Activated naive CD4-positive, alpha-beta T cell treated with anti-CD3 and anti-CD28 coated beads, Interleukin-2, amount 10 ng/mL, durations not matched to agents 7 days and 5 days (primary cell): Measurements from ENCODE around the gene CHST1.

ENCODE experiments used
- CTCF ChIA-PET: fragments of 350-600 bp; sonication (Branson Sonifier 250); formaldehyde crosslinking; loops from one replicate; lab custom pipeline; 2021; ENCODE audit warnings: antibody characterized with exemption; lab: Charles Lee
- DNase-seq: peaks from one replicate; pipeline ENCODE4 v3.0.0-alpha.2; 2020
- H3K27ac Mint-ChIP-seq: one replicate; pipeline ENCODE4 v1.8.0; 2021; ENCODE audit warnings: mild to moderate bottlenecking, moderate library complexity, mixed read lengths
- H3K27me3 Mint-ChIP-seq: one replicate; pipeline ENCODE4 v1.8.0; 2021; ENCODE audit warnings: mild to moderate bottlenecking, mixed read lengths
- H3K36me3 Mint-ChIP-seq: one replicate; pipeline ENCODE4 v1.8.0; 2021; ENCODE audit warnings: mixed read lengths
- H3K4me1 Mint-ChIP-seq: one replicate; pipeline ENCODE4 v1.8.0; 2021; ENCODE audit warnings: mixed read lengths
- H3K4me3 Mint-ChIP-seq: one replicate; pipeline ENCODE4 v1.8.0; 2021; ENCODE audit warnings: mild to moderate bottlenecking, moderate library complexity, mixed read lengths
- H3K9me3 Mint-ChIP-seq: one replicate; pipeline ENCODE4 v1.8.0; 2021; ENCODE audit warnings: mixed read lengths

CHST1 gene

DNA sequence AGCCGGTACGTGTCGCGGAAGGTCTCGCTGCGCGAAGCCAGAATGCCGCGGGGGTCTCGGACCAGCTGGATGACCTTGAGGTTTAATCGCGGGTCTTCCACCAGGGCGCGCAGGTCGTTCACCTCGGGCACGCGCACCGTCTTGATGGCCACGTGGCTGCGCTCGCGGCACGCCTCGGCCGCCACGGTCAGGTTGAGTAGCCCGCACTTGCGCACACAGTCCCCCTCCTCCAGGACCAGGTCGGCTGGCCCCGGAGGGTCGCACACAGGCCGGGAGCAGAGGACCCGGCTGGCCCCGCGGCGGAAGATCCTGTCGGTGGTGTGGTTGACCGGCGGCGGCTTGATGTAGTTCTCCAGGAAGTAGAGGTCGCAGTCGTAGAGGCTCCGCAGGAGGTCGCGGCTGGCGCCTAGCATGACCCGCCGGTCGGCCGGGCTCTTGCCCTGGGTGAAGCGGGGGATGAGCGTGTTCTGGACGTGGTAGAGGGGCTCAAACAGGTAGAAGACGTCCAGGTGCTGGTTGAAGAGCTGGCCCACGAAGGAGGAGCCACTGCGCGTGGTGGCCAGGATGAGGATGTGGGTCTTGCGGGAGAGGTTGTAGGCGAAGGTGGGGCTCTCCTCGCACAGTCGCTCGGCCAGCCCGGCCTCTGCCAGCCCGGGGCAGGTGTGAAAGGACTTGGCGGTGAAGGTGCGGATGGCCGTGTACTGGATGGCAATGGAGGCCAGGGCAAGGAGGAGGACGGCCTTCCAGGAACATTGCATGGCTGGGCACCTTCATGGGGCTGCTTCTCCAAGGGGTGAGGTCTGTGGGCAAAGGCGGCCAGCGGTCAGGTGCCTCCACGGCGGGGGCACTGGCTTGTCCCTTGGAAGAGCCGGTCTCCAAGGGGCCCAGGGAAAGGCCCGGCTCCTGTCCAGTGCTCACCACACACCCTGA, 15.0 kb downstream of the CHST1 start:
- DNase-seq, result no peak
- Mint-ChIP-seq H3K27ac (peak overlapping the region; percentile 65), H3K36me3 (no peaks in the 10 kb centered on the region), H3K9me3 (no peaks in the 10 kb centered on the region), H3K27me3 (peaks cover 57% of the 10 kb centered on the region), H3K4me1 (no peaks in the 10 kb centered on the region), H3K4me3 (no peak overlapping the region)
- CTCF ChIA-PET, result no interaction called here

DNA sequence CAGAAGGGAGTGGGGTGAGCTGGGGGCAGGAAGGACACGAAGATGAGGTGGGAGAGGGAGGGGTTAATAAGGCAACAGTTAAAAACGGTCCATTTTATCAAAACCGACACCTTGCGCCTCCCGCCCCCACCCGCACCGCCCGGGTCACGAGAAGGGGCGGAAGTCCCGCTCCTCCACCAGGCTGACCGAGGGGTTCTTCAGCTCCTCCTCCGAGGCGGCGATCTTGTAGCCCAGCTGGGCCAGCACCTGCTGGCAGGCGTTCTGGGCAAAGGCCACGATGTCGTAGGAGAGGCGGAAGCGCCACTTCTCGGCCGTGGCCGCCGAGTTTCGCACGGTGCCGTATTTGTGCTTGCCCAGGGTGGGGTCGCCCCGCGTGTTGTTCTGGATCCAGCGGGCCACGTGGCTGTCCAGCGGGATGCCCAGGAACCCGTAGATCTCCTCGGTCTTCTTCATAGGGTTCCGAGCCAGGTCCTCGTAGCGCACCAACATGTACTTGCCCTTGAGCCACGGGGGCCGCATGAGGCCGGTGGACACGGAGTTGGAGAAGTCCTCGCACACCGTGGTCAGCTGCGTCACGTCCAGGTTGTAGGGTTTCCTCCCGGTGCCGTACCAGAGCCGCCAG, 15.8 kb downstream of the CHST1 start:
- H3K9me3 Mint-ChIP-seq, result no peaks in the 10 kb centered on the region
- H3K4me3 Mint-ChIP-seq, result no peak overlapping the region
- no peak for DNase-seq
- H3K4me1 Mint-ChIP-seq, result no peaks in the 10 kb centered on the region
- CTCF ChIA-PET, result no interaction called here
- H3K27me3 Mint-ChIP-seq, result peaks cover 57% of the 10 kb centered on the region
- no peaks in the 10 kb centered on the region for H3K36me3 Mint-ChIP-seq
- no peak overlapping the region for H3K27ac Mint-ChIP-seq

DNA sequence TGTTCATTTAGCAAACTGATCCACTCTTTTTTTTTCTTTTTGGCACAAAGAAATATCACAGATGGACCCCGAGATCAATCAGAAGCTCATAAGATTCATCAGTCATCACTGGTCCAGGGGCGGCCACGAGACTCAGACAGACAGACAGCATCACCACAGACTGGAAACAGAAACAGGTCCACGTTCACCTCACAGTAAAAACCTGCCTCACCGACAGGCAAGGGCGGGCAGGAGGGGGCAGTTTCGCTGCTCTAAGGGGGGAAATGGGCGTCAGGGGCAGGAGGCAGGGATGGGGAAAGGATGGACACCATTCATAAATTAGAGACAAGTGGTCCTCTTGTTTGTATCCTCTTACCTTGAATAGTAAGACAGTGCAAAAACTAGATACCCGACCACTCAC, 16.5 kb downstream of the CHST1 start:
- Mint-ChIP-seq H3K4me1 (no peaks in the 10 kb centered on the region), H3K36me3 (no peaks in the 10 kb centered on the region), H3K27ac (no peak overlapping the region), H3K9me3 (no peaks in the 10 kb centered on the region), H3K27me3 (peaks cover 59% of the 10 kb centered on the region), H3K4me3 (no peak overlapping the region)
- no peak for DNase-seq
- CTCF ChIA-PET, result no interaction called here

DNA sequence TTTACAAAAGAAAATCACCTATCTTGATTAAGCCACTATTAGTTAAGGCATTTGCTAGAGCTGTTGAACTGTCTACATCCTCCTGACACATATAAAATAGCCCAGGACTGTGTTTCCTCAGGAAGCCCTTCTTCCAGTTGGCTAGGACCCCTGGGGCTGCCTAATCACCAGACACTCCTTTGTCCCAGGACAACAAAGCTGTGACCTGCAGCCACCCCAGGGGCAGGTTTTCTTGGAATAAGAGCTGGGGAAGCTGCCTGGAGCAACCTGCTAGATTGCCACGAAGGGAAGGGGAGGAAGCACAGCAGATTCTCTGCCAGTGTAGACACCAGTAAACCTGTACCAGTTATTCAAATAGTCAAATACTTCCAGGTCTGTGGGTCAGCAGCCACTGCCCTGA, 17.6 kb downstream of the CHST1 start:
- no peak for DNase-seq
- CTCF ChIA-PET, result interaction anchor here (0.5 to 1.4 kb wide), 2 partner anchors 9 to 241 kb away, joined by 3 to 4 read pairs; no protein-coding TSS in a partner anchor
- no peaks in the 10 kb centered on the region for H3K9me3 Mint-ChIP-seq
- H3K36me3 Mint-ChIP-seq, result no peaks in the 10 kb centered on the region
- no peak overlapping the region for H3K4me3 Mint-ChIP-seq
- H3K27me3 Mint-ChIP-seq, result peaks cover 67% of the 10 kb centered on the region
- H3K27ac Mint-ChIP-seq, result no peak overlapping the region
- no peaks in the 10 kb centered on the region for H3K4me1 Mint-ChIP-seq

DNA sequence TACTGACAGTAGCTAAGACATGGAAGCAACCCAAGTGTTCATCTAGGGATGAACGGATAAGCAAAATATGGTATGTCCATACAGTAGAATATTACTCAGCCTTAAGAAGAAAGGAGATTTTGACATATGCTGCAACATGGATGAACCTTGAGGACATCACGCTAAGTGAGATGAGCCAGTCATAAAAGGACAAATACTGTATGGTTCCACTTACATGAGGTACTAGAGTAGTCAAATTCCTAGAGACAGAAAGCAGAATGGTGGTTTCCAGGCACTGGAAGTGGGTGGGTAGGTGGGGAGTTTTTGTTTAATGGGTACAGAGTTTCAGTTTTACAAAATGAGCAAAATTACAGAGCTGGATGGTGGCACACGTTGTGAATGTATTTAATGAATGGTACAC, 18.1 kb downstream of the CHST1 start:
- CTCF ChIA-PET, result interaction anchor here (0.5 to 1.4 kb wide), 2 partner anchors 9 to 240 kb away, joined by 3 to 4 read pairs; no protein-coding TSS in a partner anchor
- Mint-ChIP-seq H3K36me3 (no peaks in the 10 kb centered on the region), H3K9me3 (no peaks in the 10 kb centered on the region), H3K4me3 (no peak overlapping the region), H3K27ac (no peak overlapping the region), H3K4me1 (no peaks in the 10 kb centered on the region), H3K27me3 (peaks cover 63% of the 10 kb centered on the region)
- DNase-seq, result no peak

DNA sequence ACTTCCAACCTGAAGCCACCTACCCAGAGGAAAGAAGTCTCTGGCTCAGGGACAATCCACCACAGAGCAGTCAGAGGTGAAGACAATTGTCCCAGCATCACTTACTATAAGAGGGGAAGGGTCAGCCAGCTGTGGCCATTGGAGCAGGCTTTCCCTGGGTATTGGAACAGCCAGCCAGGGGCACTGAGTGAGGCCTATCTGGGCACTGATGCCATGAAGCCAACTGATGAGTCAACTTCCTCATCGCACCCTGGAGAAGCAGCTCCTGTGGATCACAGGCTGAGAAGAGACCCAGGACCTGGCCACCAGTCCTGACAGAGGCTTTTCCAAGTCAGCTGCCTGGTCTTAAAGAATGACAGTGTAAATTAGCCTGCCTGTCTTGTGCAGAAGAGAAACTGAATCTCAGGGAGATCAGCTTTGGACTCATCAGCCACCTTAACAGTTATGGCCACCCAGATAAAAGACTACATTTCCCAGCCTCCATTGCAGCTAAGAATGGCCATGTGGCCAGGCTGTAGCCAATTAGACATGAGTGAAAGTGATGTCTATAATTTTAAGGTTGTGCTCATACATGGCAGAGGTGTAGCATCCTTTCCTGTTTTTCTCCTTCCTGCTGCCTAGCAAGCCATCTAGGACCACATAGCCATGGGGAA, 19.0 kb downstream of the CHST1 start:
- Mint-ChIP-seq H3K9me3 (no peaks in the 10 kb centered on the region), H3K27me3 (peaks cover 58% of the 10 kb centered on the region), H3K4me3 (no peak overlapping the region), H3K4me1 (no peaks in the 10 kb centered on the region), H3K27ac (peak overlapping the region; percentile 47), H3K36me3 (no peaks in the 10 kb centered on the region)
- no peak for DNase-seq
- CTCF ChIA-PET, result interaction anchor here (0.6 to 1.4 kb wide), 2 partner anchors 10 to 274 kb away, joined by 3 to 4 read pairs; no protein-coding TSS in a partner anchor

DNA sequence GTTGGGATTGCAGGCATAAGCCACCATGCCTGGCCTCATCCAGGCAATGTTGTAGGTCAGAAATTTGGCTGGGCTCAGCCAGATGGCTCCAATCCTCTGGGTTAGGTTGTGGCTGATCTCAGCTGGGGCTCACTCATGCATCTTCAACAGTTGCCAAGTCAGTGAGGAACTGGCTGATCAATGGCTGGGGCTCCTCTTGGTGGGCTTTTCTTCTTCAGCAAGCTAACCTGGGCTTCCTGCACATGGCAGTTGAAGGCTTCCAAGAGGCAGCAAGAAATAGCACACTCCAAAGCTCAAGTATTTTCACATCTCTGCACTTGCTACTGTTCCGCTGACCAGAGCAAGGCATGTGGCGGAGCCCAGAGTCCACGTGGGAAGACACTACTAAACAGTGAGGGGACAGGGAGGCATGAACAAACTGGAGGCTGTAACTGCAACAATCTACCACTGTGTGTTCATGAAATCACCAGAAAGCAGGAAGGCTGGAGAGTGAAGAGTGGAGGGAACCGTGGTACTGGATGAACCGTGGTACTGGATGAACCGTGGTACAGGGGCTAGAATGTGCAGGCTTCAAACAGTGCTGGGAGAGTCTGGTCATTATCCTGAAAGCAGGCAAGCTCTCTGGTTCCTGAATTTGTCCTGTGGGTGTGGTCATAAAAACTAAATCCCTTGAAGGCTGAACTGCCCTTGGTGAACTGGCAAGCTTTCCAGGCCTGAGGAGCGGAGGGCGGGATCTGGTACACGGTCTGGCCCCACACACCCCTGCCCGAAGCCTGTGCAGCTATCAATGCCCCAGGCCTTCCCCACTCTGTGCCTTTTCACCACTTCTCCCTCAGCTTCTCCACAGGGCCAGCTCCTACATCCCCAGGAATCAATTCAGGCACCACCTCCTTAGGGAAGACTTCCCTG, 20.2 kb downstream of the CHST1 start:
- no peak for DNase-seq
- no peak overlapping the region for H3K27ac Mint-ChIP-seq
- no peaks in the 10 kb centered on the region for H3K36me3 Mint-ChIP-seq
- no peaks in the 10 kb centered on the region for H3K4me1 Mint-ChIP-seq
- peaks cover 46% of the 10 kb centered on the region for H3K27me3 Mint-ChIP-seq
- no peak overlapping the region for H3K4me3 Mint-ChIP-seq
- CTCF ChIA-PET, result interaction anchor here (0.6 kb wide), 1 partner anchor 273 kb away, joined by 3 read pairs; no protein-coding TSS in a partner anchor
- no peaks in the 10 kb centered on the region for H3K9me3 Mint-ChIP-seq

DNA sequence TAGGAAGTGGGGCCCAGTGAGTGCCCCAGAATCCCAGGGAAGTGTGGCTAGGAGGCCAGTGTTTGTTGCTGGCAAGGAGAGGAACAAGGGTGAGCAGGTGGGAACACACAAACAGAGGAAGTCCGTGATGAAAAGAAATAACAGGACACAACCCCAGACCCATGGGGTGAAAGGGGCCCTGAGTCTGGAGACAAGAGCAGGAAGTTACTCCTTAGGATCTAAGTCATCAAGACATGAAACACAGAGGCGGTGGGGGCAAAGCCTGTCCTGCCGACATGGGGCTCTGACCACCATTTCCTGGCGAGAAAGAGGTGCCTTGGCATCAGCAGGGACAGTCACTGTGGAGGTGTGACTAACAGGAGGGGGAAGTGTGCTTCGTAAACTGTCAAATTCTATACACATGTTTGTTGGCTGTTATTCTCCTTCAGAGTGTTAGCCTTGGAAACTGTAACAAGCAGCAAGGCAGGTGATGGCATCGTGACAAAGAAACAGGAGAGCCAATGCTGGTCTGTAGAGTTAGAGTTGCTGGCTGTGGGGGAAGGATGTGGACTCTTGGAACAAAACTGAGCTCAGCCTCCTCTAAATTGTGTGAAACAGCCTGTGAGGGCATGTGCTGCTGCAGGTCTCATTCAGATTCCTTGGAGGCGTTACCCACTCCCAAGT, 21.7 kb downstream of the CHST1 start:
- peaks cover 35% of the 10 kb centered on the region for H3K27me3 Mint-ChIP-seq
- H3K9me3 Mint-ChIP-seq, result no peaks in the 10 kb centered on the region
- CTCF ChIA-PET, result no interaction called here

DNA sequence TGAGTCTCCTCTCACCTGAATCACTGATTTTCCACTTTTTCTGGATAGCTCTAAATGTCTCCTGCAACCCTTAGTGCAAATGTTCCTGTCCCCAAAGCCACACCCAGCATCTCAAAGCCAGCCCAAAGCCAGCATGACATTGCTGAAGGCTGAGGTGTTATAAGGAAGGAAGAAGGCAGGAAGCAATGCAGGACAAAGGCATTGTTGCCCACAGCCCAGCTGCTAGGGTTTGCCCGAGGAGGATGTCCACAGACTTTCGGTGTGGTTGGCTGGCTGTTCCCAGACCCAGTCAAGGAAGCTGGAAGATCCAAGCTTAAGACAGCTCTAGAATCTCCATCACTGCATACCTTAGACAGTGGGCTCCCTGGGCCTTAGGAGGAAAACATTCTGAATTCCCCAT, 23.5 kb downstream of the CHST1 start:
- CTCF ChIA-PET, result interaction anchor here (1.1 kb wide), 1 partner anchor 12 kb away, joined by 7 read pairs; no protein-coding TSS in a partner anchor
- H3K9me3 Mint-ChIP-seq, result no peaks in the 10 kb centered on the region
- no peak overlapping the region for H3K4me3 Mint-ChIP-seq
- DNase-seq, result no peak
- H3K36me3 Mint-ChIP-seq, result no peaks in the 10 kb centered on the region
- no peaks in the 10 kb centered on the region for H3K4me1 Mint-ChIP-seq
- H3K27ac Mint-ChIP-seq, result no peak overlapping the region
- peaks cover 30% of the 10 kb centered on the region for H3K27me3 Mint-ChIP-seq

More for the DNA sequence above, 21.7 kb downstream of the CHST1 start:
- H3K27ac Mint-ChIP-seq, result no peak overlapping the region
- DNase-seq, result no peak
- no peaks in the 10 kb centered on the region for H3K4me1 Mint-ChIP-seq
- no peaks in the 10 kb centered on the region for H3K36me3 Mint-ChIP-seq
- no peak overlapping the region for H3K4me3 Mint-ChIP-seq

DNA sequence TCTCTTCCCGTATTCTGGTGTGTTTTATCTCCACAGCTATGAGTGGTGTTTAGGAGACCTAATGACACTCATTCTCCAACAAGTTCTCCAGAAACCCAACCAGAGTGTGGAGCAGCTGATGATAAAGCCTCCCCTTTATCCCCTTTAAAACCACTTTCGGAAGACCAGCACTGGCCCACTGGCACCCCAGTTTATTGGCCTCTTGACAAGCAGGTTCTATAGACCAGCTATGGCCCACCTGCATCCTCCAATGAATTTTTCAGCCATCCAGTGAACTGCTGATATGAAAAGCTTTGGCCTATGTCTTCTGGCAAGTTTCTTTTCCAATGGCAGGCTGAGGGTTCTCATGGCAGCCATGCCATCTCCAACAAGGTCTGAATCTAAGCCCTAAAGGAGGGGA, 27.4 kb downstream of the CHST1 start:
- H3K36me3 Mint-ChIP-seq, result no peaks in the 10 kb centered on the region
- CTCF ChIA-PET, result no interaction called here
- H3K27me3 Mint-ChIP-seq, result peaks cover 28% of the 10 kb centered on the region
- H3K4me1 Mint-ChIP-seq, result no peaks in the 10 kb centered on the region
- H3K9me3 Mint-ChIP-seq, result no peaks in the 10 kb centered on the region
- DNase-seq, result no peak
- no peak overlapping the region for H3K27ac Mint-ChIP-seq
- H3K4me3 Mint-ChIP-seq, result no peak overlapping the region

DNA sequence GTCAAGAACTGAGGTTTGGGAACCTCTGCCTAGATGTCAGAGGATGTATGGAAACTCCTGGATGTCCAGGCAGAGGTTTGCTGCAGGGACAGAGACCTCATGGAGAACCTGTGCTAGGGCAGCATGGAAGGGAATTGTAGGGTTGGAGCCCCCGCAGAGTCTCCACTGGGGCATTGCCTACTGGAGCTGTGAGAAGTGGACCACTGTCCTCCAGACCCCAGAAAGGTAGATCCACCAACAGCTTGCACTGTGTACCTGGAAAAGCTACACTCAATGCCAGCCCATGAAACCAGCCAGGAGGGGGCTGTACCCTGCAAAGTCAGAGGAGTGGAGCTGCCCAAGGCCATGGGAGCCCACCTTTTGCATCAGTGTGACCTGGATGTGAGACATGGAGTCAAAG, 29.5 kb downstream of the CHST1 start:
- Mint-ChIP-seq H3K27me3 (peaks cover 21% of the 10 kb centered on the region), H3K4me1 (no peaks in the 10 kb centered on the region), H3K36me3 (no peaks in the 10 kb centered on the region), H3K27ac (no peak overlapping the region), H3K4me3 (no peak overlapping the region), H3K9me3 (no peaks in the 10 kb centered on the region)
- DNase-seq, result no peak
- CTCF ChIA-PET, result no interaction called here

DNA sequence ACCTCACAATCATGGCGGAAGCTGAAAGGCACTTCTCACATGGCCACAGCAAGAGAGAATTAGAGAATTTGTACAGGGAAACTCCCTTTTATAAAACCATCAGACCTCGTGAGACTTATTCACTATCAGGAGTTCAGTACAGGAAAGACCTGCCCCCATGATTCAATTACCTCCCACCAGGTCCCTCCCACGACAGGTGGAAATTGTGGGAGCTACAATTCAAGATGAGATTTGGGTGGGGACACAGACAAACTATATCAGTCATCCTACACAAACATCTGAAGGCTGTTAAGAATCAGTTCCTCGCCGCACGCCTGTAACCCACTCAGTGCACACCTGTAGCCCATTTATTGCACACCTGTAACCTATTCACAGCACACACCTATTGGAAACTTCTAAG, 39.8 kb downstream of the CHST1 start:
- no peak overlapping the region for H3K27ac Mint-ChIP-seq
- DNase-seq, result no peak
- H3K4me1 Mint-ChIP-seq, result no peaks in the 10 kb centered on the region
- CTCF ChIA-PET, result no interaction called here
- H3K27me3 Mint-ChIP-seq, result peaks cover 19% of the 10 kb centered on the region
- H3K4me3 Mint-ChIP-seq, result no peak overlapping the region
- peaks cover 9% of the 10 kb centered on the region for H3K9me3 Mint-ChIP-seq
- H3K36me3 Mint-ChIP-seq, result no peaks in the 10 kb centered on the region

DNA sequence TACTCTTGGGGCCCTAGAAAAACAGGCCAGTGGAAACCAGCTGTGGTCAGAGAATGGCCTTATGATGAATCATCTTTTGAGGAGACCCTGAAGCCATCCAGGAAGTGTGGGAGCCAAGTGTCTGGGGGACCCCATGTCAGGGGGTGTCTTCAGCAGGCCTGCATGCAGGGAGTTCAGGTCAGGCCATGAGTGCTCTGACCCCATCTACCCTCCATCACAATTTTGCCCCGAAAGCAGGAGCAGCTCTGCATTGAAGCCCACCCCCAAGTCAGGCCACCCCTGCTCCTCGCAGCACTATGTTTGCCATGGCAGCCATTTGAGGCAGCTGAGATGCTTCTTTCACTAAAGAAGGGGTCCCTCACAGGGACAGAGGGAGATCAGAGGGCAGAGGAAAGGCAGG, 41.3 kb downstream of the CHST1 start:
- DNase-seq, result no peak
- Mint-ChIP-seq H3K36me3 (no peaks in the 10 kb centered on the region), H3K27me3 (peaks cover 19% of the 10 kb centered on the region), H3K27ac (no peak overlapping the region), H3K4me1 (no peaks in the 10 kb centered on the region), H3K4me3 (no peak overlapping the region), H3K9me3 (peaks cover 13% of the 10 kb centered on the region)
- CTCF ChIA-PET, result interaction anchor here (0.6 to 1.4 kb wide), 2 partner anchors 147 to 908 kb away, joined by 3 to 4 read pairs; no protein-coding TSS in a partner anchor
